VCaP (cell line): Measurements from ENCODE around the gene NRXN3.

Source experiments
- H3K27ac ChIP-seq: fragments of 450-650 bp; 2 replicates; pipeline ENCODE4 v1.5.1; 2017
- TF ChIP-seq, protein P1 (sequence below): fragments of 450-650 bp; conservative IDR thresholded peaks from 2 replicates; pipeline ENCODE4 v1.5.1; 2017; ENCODE audit warnings: mild to moderate bottlenecking, moderate library complexity

The NRXN3 gene

DNA sequence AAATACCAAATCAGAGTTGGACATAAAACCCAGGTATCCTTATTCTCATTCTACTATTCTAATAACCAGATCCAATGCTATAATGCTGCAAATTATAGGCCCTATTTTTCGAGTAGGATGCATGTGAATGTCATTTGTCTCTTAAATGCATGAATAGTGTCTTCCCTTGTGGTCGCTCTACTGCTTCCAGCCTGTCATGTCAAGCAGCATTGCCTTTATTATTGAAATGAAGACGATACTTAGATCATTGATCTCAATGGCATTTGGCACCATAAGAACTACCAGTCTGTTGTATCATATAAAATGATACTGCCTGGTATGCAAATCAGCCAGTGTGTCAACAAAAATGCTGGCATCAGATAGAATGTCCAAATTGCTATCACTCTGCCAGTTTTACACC, 1392.0 kb downstream of the NRXN3 start:
- TF ChIP-seq, protein P1, sequence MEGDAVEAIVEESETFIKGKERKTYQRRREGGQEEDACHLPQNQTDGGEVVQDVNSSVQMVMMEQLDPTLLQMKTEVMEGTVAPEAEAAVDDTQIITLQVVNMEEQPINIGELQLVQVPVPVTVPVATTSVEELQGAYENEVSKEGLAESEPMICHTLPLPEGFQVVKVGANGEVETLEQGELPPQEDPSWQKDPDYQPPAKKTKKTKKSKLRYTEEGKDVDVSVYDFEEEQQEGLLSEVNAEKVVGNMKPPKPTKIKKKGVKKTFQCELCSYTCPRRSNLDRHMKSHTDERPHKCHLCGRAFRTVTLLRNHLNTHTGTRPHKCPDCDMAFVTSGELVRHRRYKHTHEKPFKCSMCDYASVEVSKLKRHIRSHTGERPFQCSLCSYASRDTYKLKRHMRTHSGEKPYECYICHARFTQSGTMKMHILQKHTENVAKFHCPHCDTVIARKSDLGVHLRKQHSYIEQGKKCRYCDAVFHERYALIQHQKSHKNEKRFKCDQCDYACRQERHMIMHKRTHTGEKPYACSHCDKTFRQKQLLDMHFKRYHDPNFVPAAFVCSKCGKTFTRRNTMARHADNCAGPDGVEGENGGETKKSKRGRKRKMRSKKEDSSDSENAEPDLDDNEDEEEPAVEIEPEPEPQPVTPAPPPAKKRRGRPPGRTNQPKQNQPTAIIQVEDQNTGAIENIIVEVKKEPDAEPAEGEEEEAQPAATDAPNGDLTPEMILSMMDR, result no peak

DNA sequence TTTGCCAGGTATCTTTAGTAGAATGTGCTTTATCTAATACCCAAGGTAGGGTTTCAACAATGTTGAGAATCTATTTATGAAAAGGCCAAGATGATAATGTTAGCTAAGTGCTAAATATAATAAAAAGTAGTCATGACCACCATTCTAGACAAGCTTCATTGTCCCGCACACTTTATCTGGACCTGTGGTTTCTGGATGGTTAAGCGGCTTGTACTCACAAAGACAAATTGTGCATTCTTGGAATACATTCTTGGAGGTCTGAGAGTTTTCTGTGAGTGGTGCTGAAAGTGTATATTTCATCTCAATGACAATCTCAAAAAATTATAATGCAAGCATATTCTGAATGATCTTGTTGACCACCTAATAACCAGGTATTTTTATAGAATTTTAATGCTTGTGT, 1394.2 kb downstream of the NRXN3 start:
- no peak overlapping the region for H3K27ac ChIP-seq
- TF ChIP-seq, protein P1, result no peak

More for the DNA sequence above, 1392.0 kb downstream of the NRXN3 start:
- H3K27ac ChIP-seq, result no peak overlapping the region

DNA sequence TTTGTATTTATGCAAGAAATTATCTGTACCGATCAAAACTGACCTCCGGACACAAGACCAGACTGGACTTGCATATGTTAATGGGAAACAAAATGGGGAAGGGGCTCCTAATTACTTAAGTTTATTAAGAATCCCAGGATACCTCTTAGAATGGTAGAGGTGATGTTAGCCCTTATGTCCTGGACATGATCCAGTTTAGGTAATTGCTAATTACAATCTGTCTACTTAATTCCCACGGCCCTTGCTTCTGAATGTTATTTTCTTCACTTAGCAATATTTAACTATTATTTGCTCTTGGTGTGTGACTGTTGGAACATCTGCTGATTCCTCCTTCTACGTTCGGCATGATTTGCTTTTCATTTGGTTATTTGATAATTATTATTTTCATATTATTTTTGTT, 1397.1 kb downstream of the NRXN3 start:
- H3K27ac ChIP-seq, result no peak overlapping the region
- TF ChIP-seq, protein P1, result no peak

DNA sequence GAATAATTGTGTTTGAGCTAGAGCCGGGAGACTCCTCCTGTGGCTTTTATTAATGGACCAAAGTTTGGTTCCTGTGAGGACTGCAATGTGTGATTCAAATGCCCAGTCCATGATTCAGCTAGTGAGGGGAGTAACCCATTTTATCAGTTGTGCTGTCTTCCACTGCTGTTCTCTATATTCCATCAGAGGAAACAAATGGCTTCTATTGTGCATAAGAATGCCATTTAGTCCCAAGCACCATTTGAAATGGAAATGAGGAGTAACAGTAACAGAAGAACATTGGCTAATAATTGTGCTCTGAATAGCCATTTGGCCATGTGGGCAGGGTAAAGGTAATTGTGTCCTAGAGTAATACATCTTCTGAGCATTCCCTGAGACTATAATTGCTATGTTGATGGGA, 1398.4 kb downstream of the NRXN3 start:
- TF ChIP-seq, protein P1, result no peak
- H3K27ac ChIP-seq, result no peak overlapping the region

DNA sequence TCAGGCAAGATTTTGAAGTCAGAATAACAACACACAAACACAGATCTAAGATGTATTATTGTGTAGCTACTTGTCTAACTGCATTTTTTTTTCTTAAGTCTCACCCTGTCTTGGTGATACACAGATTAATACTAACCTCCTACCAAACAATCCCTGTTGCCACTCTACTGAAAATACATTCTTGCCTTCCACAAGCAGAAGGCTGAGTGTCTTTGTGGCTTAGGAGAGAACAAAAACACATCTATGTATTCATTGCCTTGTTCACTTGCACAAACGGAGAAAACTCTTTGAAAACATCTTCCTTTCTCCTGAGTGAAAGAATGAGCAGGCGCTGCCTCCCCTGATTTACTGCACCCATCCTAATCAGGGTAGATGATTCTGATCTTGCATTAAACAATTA, 1398.9 kb downstream of the NRXN3 start:
- no peak overlapping the region for H3K27ac ChIP-seq
- TF ChIP-seq, protein P1, result no peak

DNA sequence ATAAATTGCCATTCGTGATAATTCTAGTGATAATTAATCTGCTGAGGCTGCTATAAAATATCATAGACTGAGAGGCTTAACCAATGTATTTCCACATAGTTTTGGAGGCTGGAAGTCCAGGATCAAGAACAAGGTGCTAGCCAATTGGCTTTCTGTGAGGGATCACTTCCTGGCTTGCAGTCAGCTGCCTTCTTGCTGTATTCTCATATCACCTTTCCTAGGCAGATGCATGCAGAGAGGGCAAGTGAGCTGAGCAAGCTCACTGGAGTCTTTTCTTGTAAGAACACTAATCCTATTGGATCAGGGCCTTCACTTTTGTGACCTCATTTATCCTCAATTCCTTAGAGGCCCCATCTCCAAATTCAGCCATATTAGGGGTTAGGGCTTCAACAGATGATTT, 1400.5 kb downstream of the NRXN3 start:
- no peak overlapping the region for H3K27ac ChIP-seq
- TF ChIP-seq, protein P1, result no peak

DNA sequence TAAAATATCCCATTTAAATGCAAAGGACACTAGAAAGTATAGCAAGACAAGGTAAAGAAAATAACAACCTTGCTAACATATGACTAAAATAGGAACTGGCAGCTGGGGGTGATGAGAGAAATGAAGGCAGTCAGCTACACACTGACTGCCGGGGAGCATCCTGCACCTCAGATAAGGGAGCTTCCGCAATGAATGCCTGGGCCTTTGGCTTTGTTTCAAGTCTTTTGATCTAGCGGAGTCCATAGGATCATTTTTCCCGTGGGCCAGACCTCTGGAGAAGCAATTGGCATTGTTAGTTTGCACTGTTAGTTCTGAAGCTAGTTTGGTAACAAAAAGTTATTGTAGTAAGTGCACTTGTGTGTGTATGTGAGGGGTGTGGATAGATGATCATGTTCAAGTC, 1401.2 kb downstream of the NRXN3 start:
- TF ChIP-seq, protein P1, result no peak

DNA sequence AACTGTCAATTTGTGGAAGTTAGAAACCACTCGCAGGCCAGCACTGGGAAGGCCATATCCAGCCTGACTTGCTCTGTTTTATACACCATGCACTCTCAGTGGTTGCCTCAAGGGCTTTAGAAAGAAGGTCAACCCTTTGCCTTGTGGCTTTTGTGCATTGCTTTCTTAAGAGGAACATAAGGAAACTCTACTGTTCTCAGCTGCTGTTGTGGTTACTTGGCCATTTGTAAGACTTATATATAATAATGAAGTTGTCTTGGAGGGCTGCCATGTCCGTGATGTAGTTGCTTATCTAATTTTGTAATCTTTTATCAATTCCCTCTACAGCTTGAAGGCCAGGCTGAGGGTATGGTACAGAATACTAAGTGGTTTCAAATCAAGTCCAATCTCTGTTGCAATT, 1403.3 kb downstream of the NRXN3 start:
- TF ChIP-seq, protein P1, result no peak
- no peak overlapping the region for H3K27ac ChIP-seq

More for the DNA sequence above, 1401.2 kb downstream of the NRXN3 start:
- H3K27ac ChIP-seq, result no peak overlapping the region
